Measurements from ENCODE around the gene KIAA0232. TPM values are rescaled to one million over a fixed set of nuclear protein-coding genes. Genes with fewer than 3 reads are reported as not detected.

KIAA0232 gene
- total and polyA plus RNA-seq, 2 of the 8 experiments (the other 6 are each of a cell fraction or from before 2014, with no cell fraction given), result 5.6 to 23.3 TPM

- TF ChIP-seq USF2 (IDR thresholded peaks at IDR 0.05; ENCODE audit: low read length) (no peak), RAD21 (IDR thresholded peaks at IDR 0.05 in 1 of 2, conservative IDR thresholded peaks at IDR 0.05 in 1 of 2; ENCODE audit: low read depth in 2 of 2, low read length in 2 of 2) (no peak), CTBP2 (IDR thresholded peaks at IDR 0.05; ENCODE audit: borderline replicate concordance, insufficient read depth, insufficient read length, low read length) (no peak), SIX5 (IDR thresholded peaks at IDR 0.05; ENCODE audit: low read depth, low read length) (no peak), SP2 (IDR thresholded peaks at IDR 0.05; ENCODE audit: low read length) (no peak), E2F6 (IDR thresholded peaks at IDR 0.05) (no peak), RFX5 (IDR thresholded peaks at IDR 0.05; ENCODE audit: borderline replicate concordance, low read depth, low read length) (no peak), JUN (IDR thresholded peaks at IDR 0.05; ENCODE audit: low read depth, low read length) (no peak), KDM5A (IDR thresholded peaks at IDR 0.05; ENCODE audit: low read length) (no peak), ASH2L (IDR thresholded peaks at IDR 0.05; ENCODE audit: low read length) (no peak), EZH2 (IDR thresholded peaks at IDR 0.05; ENCODE audit: low read depth, low read length, severe bottlenecking) (no peak)
Observed at GRCh38 chr4:6808259-6808658, 25.7 kb downstream of the KIAA0232 start (continued).

Data from H1 (cell line).